Muscle of back (tissue), 11 donors: ENCODE measurements around the gene NINJ1. TPM values are rescaled to one million over a fixed set of nuclear protein-coding genes. Genes with fewer than 3 reads are reported as not detected.
A peak's percentile ranks its signal among the peaks of the same experiment; 100 is the strongest.
"Not testable (repeated sequence)": the region's sequence is repeated elsewhere in the genome, so short reads cannot be mapped to it uniquely, and the experiment has no call there.

Experiments
- DNase-seq, 3 donors: peaks; one replicate each; pipeline versions ENCODE4 v3.0.0 to v3.0.0-alpha.2; 2013
- polyA plus RNA-seq, 10 donors: library from polyadenylated mRNA; unstranded; fragments of 120-200 nt; gene quantifications; one replicate each; pipeline ENCODE4 v1.2.1, GENCODE V29; 2013; ENCODE audit not compliant: insufficient read length in 10 of 10

Gene NINJ1
- polyA plus RNA-seq, 10 donors, result 21.4 to 30.8 (median 26.4) TPM

DNA sequence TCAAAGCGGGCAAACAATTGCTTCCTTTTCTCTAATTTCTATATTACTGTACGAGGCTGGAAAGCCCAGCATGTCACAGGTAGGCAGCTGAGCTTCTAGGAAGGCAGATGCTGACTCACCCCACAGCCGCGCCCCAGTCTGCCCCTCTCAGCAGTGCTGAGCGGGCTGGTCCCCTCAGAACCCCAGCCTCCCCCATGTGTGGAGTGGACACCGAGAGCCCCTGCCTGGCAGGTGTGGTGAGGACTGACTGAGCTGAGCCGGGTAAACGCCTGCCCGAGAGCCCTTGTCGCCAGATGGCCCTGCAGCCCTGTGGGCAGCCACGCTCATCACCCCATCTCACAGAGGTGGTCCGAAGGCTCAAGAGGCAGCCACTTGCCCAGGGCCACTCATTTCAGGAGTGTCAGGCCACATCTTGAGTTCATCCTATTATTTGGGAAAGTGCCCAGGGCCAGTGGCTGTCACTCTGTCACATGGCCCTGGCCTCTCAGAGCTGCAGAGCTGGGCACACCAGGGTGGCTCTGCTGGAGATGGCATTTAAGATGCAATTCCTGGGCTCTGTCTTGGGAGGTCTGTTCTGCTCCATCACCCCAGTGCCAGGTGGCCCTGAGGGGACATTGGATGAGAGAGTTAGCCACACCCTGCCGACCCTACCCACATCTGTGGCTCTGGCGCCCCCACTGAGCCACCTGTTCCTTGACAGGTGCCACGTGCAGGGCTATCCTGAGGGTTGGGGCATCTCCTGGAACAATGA lies 25.6 kb downstream of the NINJ1 start:
- DNase-seq, result no peak

DNA sequence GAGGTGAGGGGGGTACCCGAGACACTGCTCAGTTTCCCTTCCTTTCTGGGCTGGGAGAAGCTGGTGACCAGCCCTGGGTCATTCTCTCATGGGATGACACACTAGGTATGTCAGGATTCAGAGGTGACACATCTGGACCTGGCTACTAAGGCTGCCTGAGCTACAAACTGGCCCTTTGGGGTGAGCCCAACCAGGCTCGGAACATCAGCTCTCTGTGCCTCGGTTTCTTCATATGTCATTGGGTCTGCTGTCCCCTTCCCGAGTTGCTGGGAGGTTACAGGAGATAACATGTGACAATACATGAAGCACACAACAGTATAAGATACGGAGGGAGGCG lies 26.3 kb downstream of the NINJ1 start:
- DNase-seq, result no peak

DNA sequence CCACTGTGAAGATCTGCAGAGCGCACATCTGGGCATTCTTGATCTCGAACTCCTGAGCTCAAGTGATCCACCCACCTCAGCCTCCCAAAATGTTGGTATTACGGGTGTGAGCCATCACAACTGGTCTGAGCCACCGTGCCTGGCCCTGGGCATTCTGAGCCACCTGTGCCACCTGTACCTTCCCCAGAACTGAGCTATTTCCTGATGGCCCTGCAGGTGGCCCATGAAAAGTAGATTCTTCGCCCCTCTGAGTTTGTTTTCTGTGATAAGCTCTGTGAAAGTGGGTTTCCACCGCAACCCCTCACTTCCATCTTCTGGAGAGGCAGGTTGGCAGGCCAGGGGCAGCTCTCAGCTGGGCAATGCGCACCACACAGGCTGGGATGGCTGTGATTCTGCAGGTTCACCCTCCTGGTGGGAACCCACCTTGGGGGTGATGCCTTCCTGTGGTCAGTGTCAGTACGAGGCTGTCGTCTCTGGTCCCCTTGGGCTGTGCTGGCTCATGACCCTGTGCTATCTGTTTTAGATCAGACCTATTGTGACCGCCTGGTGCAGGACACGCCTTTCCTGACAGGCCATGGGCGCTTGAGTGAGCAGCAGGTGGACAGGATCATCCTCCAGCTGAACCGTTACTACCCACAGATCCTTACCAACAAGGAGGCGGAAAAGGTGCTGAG lies 26.8 kb downstream of the NINJ1 start:
- DNase-seq, result no peak

DNA sequence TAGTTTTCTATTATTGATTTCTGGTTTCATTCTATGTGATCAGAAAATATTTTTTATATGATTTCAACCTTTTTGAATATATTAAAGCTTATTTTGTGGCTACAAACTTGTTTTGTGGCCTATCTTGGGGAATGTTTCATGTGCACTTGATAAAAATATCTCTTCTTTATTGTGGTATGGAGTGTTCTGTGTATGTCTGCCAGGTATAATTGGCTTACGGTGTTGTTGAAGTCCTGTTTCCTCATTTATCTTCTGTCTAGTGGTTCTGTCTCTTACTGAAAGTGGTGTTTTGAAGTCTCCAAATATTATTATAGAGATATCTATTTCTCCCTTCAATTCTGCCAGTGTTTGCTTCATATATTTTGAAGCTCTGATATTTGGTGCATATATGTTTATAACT lies 28.4 kb downstream of the NINJ1 start:
- no peak for DNase-seq

DNA sequence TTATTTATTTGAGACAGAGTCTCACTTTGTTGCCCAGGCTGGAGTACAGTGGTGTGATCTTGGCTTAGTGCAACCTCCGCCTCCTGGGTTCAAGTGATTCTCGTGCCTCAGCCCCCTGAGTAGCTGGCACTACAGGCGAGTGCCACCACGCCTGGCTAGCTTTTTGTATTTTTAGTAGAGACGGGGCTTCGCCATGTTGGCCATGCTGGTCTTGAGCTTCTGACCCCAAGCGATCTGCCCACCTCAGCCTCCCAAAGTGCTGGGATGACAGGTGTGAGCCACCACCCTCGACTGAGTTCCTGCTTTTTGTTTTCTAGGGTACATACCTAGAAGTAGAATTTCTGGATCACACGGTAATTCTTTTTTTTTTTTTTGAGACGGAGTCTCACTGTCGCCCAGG lies 33.0 kb downstream of the NINJ1 start:
- DNase-seq, result not testable (repeated sequence)

DNA sequence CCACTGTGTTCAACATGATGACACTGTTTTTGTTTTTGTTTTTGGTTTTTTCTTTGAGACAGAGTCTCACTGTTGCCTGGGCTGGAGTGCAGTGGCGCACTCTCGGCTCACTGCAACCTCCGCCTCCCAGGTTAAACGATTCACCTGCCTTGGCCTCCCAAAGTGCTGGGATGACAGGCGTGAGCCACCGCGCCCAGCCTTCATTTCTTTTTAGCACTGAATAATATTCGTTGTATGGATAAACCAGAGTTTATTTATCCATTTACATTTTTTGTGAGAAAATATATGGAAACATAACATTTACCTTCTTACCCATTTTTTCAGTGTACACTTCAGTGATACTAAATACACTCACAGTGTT lies 33.8 kb downstream of the NINJ1 start:
- DNase-seq, result no peak

DNA sequence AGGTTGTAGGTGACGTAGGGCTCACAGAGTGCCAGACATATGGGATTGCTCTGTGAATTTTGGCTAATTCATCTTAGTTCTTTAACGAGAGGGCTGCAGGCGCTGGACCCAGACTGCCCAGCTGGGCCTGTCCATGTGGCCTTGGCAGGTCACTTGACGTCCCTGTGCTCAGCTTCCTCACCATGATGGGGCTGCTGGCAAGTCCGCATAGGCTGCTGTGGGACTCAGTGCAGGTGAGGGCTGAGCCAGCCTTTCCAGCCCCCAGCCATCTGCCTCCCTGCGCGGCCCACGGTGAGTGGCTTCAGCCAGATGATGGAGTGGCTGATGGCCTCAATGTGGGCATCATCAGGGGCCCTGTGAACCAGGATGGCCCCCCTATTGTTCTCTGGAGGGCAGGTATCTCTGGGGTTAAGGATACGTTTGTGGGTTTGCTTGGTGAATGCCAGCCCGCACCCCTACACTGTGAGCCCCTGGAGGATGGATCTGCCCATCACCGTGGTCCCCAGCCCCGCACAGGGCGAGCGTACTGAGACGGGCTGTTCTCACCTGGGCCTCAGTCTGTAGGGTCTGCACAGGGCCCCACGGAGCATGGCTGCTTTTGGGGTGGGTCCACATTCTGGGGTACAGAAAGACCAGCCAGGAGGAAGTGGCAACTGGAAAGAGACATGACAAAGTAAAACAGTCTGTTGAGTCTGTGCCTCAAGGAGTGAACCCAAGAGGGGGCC lies 34.3 kb downstream of the NINJ1 start:
- no peak for DNase-seq

DNA sequence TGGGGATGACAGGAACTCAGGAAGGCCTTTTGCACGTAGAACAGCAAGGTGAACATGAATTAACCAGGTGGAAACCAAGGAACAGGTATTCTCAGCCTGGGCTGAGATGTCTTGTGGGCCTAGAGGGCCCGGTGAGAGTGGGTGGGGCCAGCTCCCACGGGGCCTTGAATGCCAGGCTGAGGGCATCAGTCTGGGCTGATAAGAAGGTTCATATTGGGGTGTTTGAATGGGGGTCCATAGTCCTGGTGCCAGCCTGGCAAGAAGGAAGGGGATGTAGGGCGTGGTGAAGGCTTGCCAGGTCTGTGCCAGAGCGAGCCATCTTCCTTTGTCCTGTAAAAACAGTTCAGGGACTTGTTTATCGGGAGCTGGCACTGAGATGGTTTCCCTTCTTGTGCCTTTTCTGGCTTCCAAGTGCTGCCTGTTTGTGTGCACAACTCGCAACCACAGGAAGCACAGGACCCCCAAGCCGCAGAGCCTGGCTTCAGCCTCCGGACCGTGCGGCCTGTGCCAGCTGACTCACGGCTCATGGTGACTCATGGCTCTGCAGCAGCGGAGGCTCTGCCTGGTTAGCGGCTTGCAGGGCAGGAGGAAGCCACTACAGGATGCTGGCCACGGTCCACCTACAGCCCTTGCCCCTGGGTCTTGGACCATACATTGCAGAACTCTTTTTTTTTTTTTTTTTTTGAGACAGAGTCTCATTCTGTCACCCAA lies 35.7 kb downstream of the NINJ1 start:
- peak; percentile 47 to 84 (median 72) for DNase-seq

DNA sequence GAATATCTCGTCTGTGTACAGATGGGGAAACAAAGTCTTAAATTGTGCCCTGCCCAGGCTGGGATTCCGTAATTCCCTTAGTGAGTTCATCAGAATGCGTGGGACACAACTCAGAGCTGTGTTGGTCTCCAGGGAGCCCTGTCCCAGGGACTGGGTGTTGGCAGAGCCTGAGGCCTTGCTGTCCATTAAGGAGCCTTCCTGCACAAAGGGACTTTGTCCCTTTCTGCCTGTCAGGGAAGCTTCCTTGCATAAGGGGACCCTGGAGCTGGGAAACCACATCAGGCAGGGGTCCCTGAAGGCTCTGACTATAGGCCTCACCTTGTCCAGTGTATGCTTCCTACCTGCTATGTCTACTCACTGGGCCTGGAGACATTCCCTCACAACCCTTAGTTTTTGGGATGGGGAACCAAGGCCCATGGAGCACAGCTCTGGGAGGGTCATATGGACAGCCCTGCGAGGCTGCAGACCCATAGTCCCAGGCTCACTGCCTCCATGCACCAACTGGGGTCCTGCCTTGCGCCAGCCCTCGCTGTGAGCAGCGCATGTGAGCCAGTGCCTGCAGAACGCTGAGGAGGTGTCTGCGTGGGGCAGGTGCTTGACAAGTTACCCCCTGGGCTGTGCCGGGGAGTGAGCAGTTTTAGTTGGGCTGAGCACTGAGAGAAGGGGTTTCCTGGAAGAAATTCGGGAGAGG lies 36.4 kb downstream of the NINJ1 start:
- DNase-seq, result no peak

DNA sequence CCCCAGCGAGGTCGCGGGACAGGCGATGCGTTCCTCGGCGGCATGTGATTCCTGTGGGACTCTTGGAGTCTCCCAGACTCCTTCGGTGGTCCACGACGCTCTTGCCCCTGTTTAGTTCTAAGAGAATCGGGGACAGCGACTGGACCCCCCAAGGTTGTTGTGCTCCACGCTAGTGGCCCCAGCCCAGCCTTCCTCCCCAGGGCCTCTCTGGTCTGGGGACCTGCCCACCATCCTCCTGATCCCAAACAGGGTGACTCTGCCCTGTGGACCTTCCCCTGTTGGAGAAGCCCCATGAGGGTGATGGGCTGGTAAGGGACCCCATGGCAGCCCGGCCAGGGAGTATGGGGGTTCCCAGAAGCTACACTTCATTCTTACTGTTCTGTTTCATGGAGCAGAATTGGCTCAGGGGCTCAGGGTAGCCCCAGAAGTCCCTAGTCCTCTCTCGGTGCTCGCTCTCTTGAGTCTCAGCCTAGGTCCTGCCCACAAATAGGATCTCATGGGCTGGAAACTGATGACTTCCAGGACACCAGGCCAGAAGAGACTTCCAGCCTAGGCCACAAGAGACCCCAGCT lies 37.2 kb downstream of the NINJ1 start:
- no peak for DNase-seq

DNA sequence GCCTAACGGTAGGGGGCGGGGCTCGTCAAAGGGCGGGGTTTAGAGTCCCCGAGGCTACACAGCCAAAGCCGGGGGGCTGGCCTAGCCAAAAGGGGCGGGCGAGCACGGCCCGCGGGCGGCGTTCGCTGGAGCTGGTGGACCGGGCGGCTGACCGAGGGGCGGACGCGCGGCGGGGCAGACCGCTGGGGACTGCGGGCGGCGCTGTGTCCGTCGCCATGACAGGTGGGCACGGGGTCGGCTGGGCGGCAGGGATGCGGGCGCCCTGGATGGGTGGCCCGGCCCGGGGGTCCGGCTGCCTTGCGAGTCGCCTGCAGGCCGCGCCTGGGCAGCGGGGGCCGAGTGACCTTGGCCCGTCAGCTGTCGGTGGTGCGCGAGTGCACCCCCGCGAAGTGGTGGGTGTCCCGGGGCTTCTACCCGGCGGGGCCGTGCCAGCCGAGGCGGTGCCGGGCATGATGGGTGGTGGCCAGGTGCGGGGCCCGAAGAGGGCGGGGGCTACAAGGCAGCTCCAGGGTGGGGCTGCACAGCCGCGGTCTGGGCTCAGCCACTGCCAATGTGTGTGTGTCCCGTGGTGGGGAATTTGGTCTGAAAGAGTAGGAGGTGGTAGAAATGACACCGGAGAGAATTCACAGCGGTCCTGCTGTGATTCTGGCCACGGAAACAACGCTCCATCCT lies 37.8 kb downstream of the NINJ1 start, which contains the start of gene CARD19:
CARD19 (plus strand) TSS at position 87 of the 672 bp plus-strand sequence; CDS start at position 216, 129 bp downstream.
- peak in 1 of 3 donors; percentile 52 for DNase-seq

DNA sequence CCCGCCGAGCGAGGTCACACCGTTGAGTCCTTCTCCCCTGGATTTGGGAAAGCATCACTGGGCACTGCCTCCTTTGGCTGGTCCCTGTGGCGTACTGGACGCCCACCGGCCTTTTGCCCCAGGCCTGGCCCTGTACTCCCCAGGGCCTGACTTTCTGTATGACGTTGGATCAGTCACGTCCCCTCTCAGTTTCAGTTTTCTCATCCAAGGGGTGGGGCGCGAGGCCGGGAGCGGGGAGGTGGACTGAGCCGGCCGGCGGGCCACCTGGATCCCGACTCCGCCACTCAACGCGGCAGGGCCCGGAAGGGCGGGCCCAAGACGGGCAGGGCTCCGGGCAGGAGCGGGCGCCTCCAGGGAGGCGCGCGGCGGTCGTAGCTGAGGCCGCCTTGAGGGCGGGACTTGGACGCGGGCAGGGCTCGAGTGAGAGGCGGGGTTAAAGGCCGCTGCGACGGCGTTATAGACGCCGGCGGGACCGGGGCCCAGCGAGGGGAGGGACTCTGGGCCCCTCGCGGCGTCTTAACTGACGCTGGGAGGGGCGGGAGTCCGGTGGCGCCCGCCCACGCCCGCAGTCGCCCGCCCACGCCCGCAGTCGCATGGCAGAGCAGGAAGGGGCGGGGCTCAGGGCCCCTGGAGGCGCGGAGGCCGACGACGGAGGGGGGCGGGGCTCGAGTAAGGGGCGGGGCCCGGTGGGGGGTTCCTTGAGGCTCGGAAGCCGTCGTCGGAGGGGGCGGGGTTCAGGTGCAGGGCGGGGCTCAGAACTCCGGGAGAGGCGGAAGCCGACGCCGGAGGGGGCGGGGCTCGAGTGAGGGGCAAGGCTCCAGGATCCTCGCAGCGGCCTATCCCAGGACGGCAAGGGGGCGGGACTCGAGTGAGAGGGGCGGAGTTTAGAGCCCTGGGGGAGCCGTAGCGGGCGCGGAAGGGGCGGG lies 38.6 kb downstream of the NINJ1 start:
- peak; percentile 99 for DNase-seq

DNA sequence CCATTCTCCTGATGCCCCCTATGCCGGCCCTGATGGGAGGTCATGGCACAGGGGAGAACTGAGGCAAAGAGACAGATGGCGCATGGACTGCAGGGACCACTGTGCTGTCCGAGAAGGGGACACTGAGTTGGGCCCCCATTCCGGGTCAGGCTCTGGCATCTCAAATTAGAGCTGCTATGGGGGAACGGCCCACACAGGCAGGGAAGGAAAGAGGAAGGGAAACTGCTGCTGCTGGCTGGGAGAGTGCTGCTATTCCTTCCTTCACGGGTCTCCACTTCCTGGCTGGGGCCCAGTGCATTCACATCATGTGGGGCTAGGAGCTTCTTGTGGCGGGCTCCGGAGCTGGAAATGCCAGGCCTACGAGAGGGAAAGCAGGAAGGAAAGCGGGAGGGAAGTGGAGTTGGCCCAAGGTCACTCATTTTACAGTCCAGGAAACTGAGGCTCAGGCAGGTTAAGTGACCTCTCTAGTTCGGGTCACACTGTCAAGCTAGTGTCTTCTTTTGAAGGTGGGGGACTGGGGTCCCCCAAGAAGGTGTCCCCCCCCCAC lies 39.3 kb downstream of the NINJ1 start:
- DNase-seq, result peak; percentile 47 to 88 (median 73)

DNA sequence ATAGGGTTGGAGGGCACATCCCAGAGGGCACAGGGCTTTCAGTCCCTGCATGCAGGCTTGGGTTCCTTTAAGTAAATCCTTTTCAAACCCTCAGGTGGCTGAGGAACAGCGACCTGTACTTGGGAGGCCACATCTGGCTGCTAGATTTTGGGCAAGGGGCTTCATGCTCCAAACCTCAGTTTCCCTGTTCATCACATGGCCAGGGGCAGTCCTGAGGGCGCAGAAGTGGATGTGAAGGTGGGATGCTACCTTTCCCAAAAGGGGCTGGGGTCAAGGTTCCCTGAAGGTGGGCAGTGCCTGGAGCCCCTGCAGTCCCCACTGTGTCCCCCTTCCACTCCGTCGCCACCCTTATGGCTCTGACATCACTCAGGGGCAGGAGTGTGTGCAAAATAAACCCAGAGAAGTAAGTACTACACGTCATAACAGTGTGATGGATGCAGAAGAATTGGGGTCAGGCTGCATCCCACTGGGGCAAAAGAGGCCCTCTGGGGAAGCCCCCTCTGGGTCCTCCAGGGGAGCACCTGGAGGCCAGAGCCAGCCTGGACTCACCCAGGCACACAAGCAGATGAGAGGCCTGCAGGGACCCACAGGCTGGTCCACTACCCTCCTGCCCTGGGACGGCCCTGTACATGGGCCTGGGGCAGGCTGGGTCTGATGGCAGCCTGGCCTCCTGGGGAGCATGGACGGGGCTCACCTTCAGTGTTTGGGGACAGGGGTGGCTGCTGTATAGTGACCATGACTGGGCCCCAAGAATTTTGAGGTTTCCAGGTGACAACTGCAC lies 40.0 kb downstream of the NINJ1 start:
- DNase-seq, result peak in 1 of 3 donors; percentile 44

DNA sequence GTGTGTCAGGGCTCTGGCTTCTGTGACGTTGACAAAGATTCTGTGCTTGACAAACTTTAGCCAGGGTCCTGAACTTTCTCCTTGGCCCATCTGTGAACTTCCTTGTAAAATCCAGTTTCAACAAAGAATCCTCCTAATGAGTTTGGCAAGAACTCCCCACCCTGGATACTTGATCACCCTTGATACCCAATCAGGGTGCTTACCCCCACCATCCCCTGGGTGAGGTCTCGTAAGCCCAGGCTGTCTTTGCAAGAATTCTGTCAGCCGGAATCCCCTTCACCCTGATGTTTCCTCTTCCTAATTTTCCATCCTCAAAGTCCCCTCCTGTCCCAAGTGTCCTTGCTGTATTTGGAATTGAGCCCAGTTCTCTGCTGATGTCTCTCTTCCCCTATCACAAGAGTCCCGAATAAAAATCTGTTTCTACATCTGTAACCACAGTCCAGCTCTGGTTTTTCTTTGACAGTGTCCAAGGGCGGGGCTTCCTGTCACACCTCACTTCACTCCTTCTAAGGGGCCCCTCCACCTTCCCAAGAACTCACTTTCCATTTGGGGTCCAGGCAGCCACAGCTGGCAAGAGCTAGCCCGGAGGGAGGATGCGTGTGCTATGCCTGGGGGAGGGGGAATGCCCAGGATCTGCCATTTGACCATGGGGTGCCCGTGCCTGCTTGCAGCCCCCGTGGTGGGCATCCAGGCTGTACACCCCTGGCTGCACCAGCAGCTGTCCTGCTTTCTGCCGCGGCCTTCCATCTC lies 40.7 kb downstream of the NINJ1 start:
- peak in 2 of 3 donors; percentile 53 to 83 for DNase-seq

DNA sequence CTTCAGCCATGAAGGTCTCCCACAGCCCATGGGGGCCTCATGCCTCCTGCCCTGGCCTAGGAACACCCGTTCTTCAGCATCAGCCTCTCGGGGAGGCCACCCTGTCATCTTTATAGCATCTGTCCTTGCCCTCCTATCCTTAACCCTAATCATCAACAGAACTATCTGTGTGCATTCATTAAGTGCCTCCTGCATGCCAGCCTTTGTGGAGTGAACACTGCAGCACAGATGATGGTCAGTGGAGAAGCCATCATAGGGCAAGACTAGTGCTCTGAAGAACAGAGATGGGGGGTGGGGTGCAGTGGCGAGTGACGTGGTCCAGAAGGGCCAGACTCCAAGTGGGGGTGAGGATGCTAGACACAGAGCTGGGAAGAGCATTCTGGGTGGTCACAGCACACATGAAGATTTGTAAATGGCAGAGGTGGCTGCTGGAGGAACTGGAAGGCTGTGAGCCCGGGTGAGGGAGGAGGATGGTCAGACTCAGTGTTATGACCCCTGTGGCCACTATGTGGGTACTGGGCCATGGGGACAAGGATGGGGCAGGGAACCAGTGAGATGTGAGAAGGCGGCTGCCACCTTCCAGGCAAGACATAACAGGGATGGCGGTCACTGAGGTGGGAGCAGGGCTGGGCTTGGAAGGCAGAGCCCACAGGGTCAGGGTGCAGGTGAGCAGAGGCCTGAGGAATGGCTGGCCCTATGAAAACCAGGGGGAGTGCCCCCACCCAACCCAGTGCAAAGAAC lies 41.6 kb downstream of the NINJ1 start:
- no peak for DNase-seq
